DOHH2 (cell line): Measurements from ENCODE around the gene KRT8.
"Not testable (repeated sequence)": the region's sequence is repeated elsewhere in the genome, so short reads cannot be mapped to it uniquely, and the experiment has no call there.

Experiments used
- H3F3A ChIP-seq: fragments of 200-600 bp; sonication (generic), shearing (Covaris generic); 2 replicates; pipeline ENCODE4 v1.6.0; 2016; ENCODE audit warnings: antibody characterized with exemption, mild to moderate bottlenecking; ENCODE audit not compliant: control insufficient read depth, insufficient read depth
- H3K27ac ChIP-seq: fragments of 200-600 bp; sonication (generic); 2 replicates; pipeline ENCODE4 v1.5.1; 2014; ENCODE audit warnings: low read depth, mild to moderate bottlenecking, low read length, moderate library complexity
- H3K27me3 ChIP-seq: fragments of 200-600 bp; sonication (generic); 2 replicates; pipeline ENCODE4 v1.6.1; 2014; ENCODE audit warnings: mild to moderate bottlenecking, low read length, mixed read lengths; ENCODE audit not compliant: control insufficient read depth
- H3K36me3 ChIP-seq: fragments of 200-600 bp; sonication (generic); 2 replicates; pipeline ENCODE4 v1.6.1; 2014; ENCODE audit warnings: mild to moderate bottlenecking, low read length, moderate library complexity, mixed read lengths; ENCODE audit not compliant: control insufficient read depth
- H3K4me1 ChIP-seq: fragments of 200-600 bp; sonication (generic); 2 replicates; pipeline ENCODE4 v1.6.1; 2014; ENCODE audit warnings: mild to moderate bottlenecking, low read length, mixed read lengths; ENCODE audit not compliant: control insufficient read depth
- H3K4me2 ChIP-seq: fragments of 200-600 bp; sonication (generic); 2 replicates; pipeline ENCODE4 v1.6.0; 2014; ENCODE audit warnings: mild to moderate bottlenecking, low read length, moderate library complexity
- H3K4me3 ChIP-seq: fragments of 200-600 bp; sonication (generic); 2 replicates; pipeline ENCODE4 v1.5.1; 2014; ENCODE audit warnings: mild to moderate bottlenecking, low read length, mixed read lengths
- H3K79me2 ChIP-seq: fragments of 200-600 bp; sonication (generic); 2 replicates; pipeline ENCODE4 v1.6.1; 2014; ENCODE audit warnings: mild to moderate bottlenecking, low read length, mixed read lengths; ENCODE audit not compliant: control insufficient read depth
- H3K9me2 ChIP-seq: fragments of 200-600 bp; sonication (generic); replicated peaks from 2 replicates; pipeline ENCODE4 v1.6.1; 2014; ENCODE audit warnings: mild to moderate bottlenecking, low read length, mixed read lengths; ENCODE audit not compliant: control insufficient read depth
- H3K9me3 ChIP-seq: fragments of 200-600 bp; sonication (generic); 2 replicates; pipeline ENCODE4 v1.6.1; 2014; ENCODE audit warnings: antibody characterized with exemption, low read length, mixed read lengths; ENCODE audit not compliant: control insufficient read depth, insufficient read depth
- H4K20me1 ChIP-seq: fragments of 200-600 bp; sonication (generic); 2 replicates; pipeline ENCODE4 v1.6.0; 2014; ENCODE audit warnings: low read depth, mild to moderate bottlenecking, antibody characterized with exemption, low read length, moderate library complexity; ENCODE audit not compliant: control insufficient read depth, insufficient read depth
- EZH2phosphoT487 ChIP-seq: fragments of 200-600 bp; sonication (generic); IDR thresholded peaks from 2 replicates; pipeline ENCODE4 v1.6.1; 2017; ENCODE audit warnings: borderline replicate concordance, mild to moderate bottlenecking, antibody characterized with exemption, low read length, moderate library complexity, mixed read lengths
- TF ChIP-seq, protein P1 (sequence below): fragments of 200-600 bp; sonication (generic); IDR thresholded peaks from one replicate; pipeline ENCODE4 v1.5.1; 2014; ENCODE audit warnings: antibody characterized with exemption, mild to moderate bottlenecking, low read depth, low read length; ENCODE audit not compliant: poor library complexity, severe bottlenecking

KRT8 gene

DNA sequence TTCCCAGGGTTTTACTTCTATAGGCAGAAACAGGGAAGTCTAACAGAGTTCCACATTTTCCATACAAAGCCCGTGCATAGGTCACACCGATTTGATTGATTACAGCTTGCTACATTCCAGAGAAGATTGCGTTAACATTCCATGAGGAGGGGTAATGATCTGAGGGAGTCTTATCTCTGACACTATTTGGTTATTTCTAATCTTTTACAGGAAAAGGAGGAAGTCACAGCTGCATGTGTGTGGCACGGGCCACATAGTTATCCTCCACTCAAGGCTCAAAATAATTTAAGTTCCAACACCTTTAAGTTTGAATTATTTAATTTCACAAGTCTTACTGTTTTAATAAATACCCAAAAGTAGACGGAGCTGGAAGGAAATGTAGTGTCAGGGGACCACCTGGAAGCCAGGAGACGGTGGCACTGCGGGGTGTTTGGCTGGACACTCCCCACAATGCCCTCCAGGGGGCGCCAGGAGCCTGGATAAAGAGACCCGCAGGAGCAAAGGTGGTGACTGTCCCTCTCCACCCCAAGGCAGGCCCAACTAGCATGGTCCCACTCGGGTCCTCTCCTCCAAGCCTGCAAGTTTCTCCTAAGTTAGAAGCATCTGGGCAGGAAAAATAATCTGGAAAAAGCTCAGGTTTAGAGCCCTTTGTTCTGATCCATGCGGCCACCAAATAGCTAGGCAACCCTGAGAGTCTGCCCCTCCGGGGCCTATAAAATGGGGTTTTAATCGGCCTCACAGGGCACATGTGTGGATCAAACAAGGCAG is 20.2 kb downstream of the KRT8 start:
- Histone ChIP-seq H3K4me2 (no peak overlapping the region), H3K27me3 (peaks cover 3% of the 10 kb centered on the region; the same call in 1 of the 2 replicates)

GRCh38 chr12:52880499-52880898 is 24.4 kb downstream of the KRT8 start:
- not testable (repeated sequence) for H3K9me3 ChIP-seq, H3K4me2 ChIP-seq, H3K79me2 ChIP-seq, H3K36me3 ChIP-seq, H3K4me3 ChIP-seq, H3K27me3 ChIP-seq, H3F3A ChIP-seq, H3K9me2 ChIP-seq, H3K27ac ChIP-seq, H4K20me1 ChIP-seq
- peaks cover 20% of the 10 kb centered on the region for H3K4me1 ChIP-seq

More for the DNA sequence above, 20.2 kb downstream of the KRT8 start:
- TF ChIP-seq, protein P1, sequence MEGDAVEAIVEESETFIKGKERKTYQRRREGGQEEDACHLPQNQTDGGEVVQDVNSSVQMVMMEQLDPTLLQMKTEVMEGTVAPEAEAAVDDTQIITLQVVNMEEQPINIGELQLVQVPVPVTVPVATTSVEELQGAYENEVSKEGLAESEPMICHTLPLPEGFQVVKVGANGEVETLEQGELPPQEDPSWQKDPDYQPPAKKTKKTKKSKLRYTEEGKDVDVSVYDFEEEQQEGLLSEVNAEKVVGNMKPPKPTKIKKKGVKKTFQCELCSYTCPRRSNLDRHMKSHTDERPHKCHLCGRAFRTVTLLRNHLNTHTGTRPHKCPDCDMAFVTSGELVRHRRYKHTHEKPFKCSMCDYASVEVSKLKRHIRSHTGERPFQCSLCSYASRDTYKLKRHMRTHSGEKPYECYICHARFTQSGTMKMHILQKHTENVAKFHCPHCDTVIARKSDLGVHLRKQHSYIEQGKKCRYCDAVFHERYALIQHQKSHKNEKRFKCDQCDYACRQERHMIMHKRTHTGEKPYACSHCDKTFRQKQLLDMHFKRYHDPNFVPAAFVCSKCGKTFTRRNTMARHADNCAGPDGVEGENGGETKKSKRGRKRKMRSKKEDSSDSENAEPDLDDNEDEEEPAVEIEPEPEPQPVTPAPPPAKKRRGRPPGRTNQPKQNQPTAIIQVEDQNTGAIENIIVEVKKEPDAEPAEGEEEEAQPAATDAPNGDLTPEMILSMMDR, result peak; percentile 98
- no peak for TF ChIP-seq EZH2phosphoT487
- Histone ChIP-seq H3K36me3 (no peaks in the 10 kb centered on the region), H3K4me3 (no peak overlapping the region), H3K4me1 (peaks cover 2% of the 10 kb centered on the region), H3K9me2 (no peaks in the 10 kb centered on the region), H3K27ac (no peak overlapping the region), H3K9me3 (no peaks in the 10 kb centered on the region), H4K20me1 (no peaks in the 10 kb centered on the region), H3F3A (no peaks in the 10 kb centered on the region), H3K79me2 (no peaks in the 10 kb centered on the region)

DNA sequence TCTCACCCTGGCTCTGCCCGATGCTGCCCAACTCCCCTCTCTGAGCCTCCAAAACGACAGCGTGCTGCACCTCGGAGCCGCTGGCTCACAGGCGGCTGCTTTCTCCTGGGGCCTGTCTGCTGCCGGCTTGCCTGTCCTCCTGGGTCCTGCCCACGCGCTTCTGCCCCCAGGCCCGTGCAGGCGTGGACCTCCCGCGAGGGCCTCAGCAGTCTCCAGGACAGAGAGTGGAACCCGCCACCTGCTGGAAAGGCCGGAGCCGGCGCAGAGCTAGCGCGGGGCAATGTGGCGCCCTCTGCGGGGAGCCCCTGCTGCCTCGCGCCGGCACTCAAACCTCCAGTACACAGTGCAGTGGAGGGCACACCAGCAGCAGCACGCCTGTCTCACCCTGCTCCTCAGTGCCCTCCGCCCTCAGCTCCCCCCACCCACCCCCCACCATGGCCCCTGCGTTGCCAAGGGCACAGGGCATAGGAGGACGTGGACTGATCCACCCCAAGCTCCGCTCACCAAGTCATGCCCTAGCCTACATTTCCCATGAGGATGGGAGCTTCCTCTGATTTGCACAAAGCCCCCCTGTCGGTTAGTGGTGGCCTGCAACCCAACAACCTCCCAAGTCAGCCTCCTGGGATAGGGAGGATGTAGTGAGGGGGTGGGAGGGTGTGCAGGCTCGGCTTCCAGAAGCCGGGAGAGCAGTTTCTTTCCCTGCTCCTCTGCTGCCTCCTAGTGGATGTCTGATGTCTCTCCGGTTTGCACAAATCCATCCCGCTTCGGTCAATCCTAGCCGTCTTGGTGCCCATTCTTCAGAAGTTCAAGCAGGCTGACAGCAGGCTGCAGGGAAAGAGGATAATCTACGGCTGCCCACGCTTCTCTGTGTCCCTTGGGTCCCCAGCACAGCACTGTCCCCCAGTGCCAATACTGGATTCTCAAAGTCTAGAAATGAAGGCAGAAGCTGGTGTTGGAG is 25.2 kb downstream of the KRT8 start:
- Histone ChIP-seq H3K4me3 (no peak overlapping the region), H3K27me3 (peaks cover under 1% of the 10 kb centered on the region), H4K20me1 (no peaks in the 10 kb centered on the region), H3K4me1 (peaks cover 20% of the 10 kb centered on the region), H3K36me3 (no peaks in the 10 kb centered on the region), H3K4me2 (peak overlapping the region; percentile 29; the same call in 1 of the 2 replicates), H3K27ac (no peak overlapping the region), H3F3A (no peaks in the 10 kb centered on the region), H3K9me2 (no peaks in the 10 kb centered on the region), H3K79me2 (no peaks in the 10 kb centered on the region), H3K9me3 (no peaks in the 10 kb centered on the region)
- TF ChIP-seq, protein P1, result peak; percentile 77
- no peak for TF ChIP-seq EZH2phosphoT487
